ENCODE measurements around the gene WDR12.

DNA sequence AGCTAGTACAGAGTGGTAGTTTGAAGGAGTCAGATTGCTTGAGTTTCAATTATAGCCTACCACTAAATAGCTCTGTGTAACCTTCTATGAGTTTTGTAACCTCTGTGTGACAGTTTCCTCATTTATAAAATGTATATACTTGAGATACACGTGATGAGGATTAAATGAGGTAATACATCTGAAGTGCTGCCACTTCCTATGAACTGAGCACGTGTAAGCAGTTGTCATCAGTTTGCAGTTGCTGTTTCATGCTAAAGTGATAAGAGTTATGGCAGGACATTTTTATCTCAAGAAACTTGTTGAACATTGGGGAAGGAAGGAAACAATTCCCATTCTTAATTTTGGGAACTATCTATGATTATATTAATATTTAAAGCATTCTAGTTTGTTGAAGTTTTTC lies 39.1 kb upstream of the WDR12 start:
- TF ChIP-seq SIN3A (IDR thresholded peaks at IDR 0.05; ENCODE audit: borderline replicate concordance, insufficient read depth, low read length): no peak
- TF ChIP-seq POLR2AphosphoS5 (IDR thresholded peaks at IDR 0.05; ENCODE audit: low read depth, low read length): no peak
- TF ChIP-seq, protein P1, sequence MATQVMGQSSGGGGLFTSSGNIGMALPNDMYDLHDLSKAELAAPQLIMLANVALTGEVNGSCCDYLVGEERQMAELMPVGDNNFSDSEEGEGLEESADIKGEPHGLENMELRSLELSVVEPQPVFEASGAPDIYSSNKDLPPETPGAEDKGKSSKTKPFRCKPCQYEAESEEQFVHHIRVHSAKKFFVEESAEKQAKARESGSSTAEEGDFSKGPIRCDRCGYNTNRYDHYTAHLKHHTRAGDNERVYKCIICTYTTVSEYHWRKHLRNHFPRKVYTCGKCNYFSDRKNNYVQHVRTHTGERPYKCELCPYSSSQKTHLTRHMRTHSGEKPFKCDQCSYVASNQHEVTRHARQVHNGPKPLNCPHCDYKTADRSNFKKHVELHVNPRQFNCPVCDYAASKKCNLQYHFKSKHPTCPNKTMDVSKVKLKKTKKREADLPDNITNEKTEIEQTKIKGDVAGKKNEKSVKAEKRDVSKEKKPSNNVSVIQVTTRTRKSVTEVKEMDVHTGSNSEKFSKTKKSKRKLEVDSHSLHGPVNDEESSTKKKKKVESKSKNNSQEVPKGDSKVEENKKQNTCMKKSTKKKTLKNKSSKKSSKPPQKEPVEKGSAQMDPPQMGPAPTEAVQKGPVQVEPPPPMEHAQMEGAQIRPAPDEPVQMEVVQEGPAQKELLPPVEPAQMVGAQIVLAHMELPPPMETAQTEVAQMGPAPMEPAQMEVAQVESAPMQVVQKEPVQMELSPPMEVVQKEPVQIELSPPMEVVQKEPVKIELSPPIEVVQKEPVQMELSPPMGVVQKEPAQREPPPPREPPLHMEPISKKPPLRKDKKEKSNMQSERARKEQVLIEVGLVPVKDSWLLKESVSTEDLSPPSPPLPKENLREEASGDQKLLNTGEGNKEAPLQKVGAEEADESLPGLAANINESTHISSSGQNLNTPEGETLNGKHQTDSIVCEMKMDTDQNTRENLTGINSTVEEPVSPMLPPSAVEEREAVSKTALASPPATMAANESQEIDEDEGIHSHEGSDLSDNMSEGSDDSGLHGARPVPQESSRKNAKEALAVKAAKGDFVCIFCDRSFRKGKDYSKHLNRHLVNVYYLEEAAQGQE (IDR thresholded peaks at IDR 0.05; ENCODE audit: insufficient read depth in 1 of 2, low read depth in 2 of 2, low read length in 2 of 2): no peak
- TF ChIP-seq TAF1 (IDR thresholded peaks at IDR 0.05; ENCODE audit: borderline replicate concordance, insufficient read depth, low read length): no peak

Measured in PFSK-1 (cell line).